ENCODE measurements around the gene POU2AF3.

GRCh38 chr11:111327908-111328624, 29.7 kb downstream of the POU2AF3 start:
- TF ChIP-seq CTCF (optimal IDR thresholded peaks at IDR 0.05 in 1 of 3, IDR thresholded peaks at IDR 0.05 in 1 of 3, conservative IDR thresholded peaks at IDR 0.05 in 1 of 3; ENCODE audit: extremely low read depth in 1 of 3, insufficient read depth in 2 of 3, low read length in 3 of 3) = no peak
- no peak for TF ChIP-seq EZH2 (IDR thresholded peaks at IDR 0.05; ENCODE audit: low read length)

Measured in keratinocyte (primary cell).